Nephron progenitor cell (in vitro differentiated cells): ENCODE data around the gene GANC.

Source experiments
- DNase-seq: peaks from one replicate; pipeline ENCODE4 v3.0.0; 2021
- H3K27ac Mint-ChIP-seq: 2 replicates; pipeline ENCODE4 v1.8.0; 2021; ENCODE audit warnings: mild to moderate bottlenecking, moderate library complexity, mixed read lengths
- H3K27me3 Mint-ChIP-seq: 2 replicates; pipeline ENCODE4 v1.8.0; 2021; ENCODE audit warnings: mild to moderate bottlenecking, low read depth, mixed read lengths; ENCODE audit not compliant: poor library complexity
- H3K36me3 Mint-ChIP-seq: 2 replicates; pipeline ENCODE4 v1.8.0; 2021; ENCODE audit warnings: low read depth, mixed read lengths
- H3K4me1 Mint-ChIP-seq: 2 replicates; pipeline ENCODE4 v1.8.0; 2021; ENCODE audit warnings: mixed read lengths
- H3K4me3 Mint-ChIP-seq: 2 replicates; pipeline ENCODE4 v1.8.0; 2021; ENCODE audit warnings: mild to moderate bottlenecking, moderate library complexity, mixed read lengths
- H3K9me3 Mint-ChIP-seq: 2 replicates; pipeline ENCODE4 v1.8.0; 2021; ENCODE audit warnings: mild to moderate bottlenecking, moderate library complexity, mixed read lengths
- CTCF ChIP-seq: fragments of 200-600 bp; sonication (generic); IDR thresholded peaks from 2 replicates; pipeline ENCODE4 v1.5.0; 2021; ENCODE audit warnings: antibody characterized with exemption

Gene GANC

DNA sequence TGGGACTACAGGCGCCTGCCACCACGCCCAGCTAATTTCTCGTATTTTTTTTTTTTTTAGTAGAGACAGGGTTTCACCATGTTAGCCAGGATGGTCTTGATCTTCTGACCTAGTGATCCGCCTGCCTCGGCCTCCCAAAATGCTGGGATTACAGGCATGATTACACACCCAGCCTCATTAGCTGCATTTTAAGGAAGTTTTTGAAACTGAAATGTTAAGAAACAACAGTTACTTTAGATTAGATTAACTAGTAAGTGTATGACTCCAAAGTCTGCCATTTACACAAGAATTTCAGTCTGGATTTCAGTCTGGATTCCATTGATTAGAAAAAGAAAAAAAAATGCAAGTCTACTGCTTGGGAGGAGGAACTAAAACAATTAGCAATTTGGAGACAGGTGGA is 40.4 kb upstream of the GANC start:
- DNase-seq, result no peak
- Mint-ChIP-seq H3K9me3 (no peaks in the 10 kb centered on the region), H3K27ac (no peak overlapping the region), H3K27me3 (no peaks in the 10 kb centered on the region), H3K4me3 (no peak overlapping the region), H3K4me1 (no peaks in the 10 kb centered on the region), H3K36me3 (peaks cover 56% of the 10 kb centered on the region)
- TF ChIP-seq CTCF, result no peak

- no peak overlapping the region for H3K27ac Mint-ChIP-seq
- no peaks in the 10 kb centered on the region for H3K27me3 Mint-ChIP-seq
- no peak for DNase-seq
- peaks cover 55% of the 10 kb centered on the region for H3K36me3 Mint-ChIP-seq
- H3K4me1 Mint-ChIP-seq, result no peaks in the 10 kb centered on the region
- no peaks in the 10 kb centered on the region for H3K9me3 Mint-ChIP-seq
- H3K4me3 Mint-ChIP-seq, result no peak overlapping the region
- TF ChIP-seq CTCF, result no peak
Measured at GRCh38 chr15:42233107-42233506, 39.9 kb upstream of the GANC start.

- Mint-ChIP-seq H3K4me3 (no peak overlapping the region), H3K4me1 (no peaks in the 10 kb centered on the region), H3K27ac (no peak overlapping the region), H3K36me3 (peaks cover 69% of the 10 kb centered on the region), H3K9me3 (no peaks in the 10 kb centered on the region), H3K27me3 (no peaks in the 10 kb centered on the region)
- no peak for TF ChIP-seq CTCF
- DNase-seq, result no peak
Measured at GRCh38 chr15:42239528-42240182, 33.3 kb upstream of the GANC start.

DNA sequence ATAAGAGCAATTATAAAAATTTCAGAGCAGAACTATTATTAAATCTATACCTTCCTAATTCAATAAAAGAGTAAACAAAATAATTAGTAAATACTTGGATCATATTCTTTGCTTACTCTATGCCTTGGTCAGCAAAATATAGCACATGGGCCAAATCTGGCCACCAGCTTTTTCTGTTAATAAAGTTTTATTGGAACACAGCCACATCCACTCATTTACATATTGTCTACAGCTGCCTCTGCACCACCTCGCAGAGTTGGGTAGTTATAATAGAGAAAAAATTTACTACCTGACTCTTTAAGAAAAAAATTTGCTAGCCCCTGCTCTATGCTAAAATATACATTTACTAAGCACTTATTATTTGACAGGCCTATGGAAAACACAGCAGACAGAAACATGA is 32.2 kb upstream of the GANC start:
- H3K27me3 Mint-ChIP-seq, result no peaks in the 10 kb centered on the region
- TF ChIP-seq CTCF, result no peak
- no peak overlapping the region for H3K27ac Mint-ChIP-seq
- H3K9me3 Mint-ChIP-seq, result no peaks in the 10 kb centered on the region
- H3K36me3 Mint-ChIP-seq, result peaks cover 66% of the 10 kb centered on the region
- H3K4me1 Mint-ChIP-seq, result no peaks in the 10 kb centered on the region
- H3K4me3 Mint-ChIP-seq, result no peak overlapping the region
- DNase-seq, result no peak

DNA sequence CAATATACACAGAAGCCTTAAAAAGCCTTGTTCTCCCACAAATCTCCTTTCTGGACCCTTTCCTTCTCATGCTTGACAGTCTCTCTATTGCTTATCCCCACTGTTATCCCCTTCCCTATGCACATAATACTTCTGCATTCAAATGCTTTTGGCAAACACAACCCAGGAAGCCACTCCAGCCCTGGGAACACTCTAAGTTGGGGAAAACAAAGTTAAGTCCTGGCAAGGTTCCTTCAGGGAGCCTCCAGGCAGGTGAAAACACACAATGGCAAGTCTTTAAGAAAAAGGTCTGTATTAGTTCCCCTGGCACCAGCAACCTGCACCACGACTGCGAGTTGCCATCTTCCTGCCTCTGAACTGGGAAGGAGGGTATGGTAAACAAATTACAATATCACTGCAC is 19.7 kb upstream of the GANC start:
- Mint-ChIP-seq H3K4me1 (no peaks in the 10 kb centered on the region), H3K9me3 (peaks cover 91% of the 10 kb centered on the region), H3K4me3 (no peak overlapping the region), H3K27ac (no peak overlapping the region), H3K27me3 (no peaks in the 10 kb centered on the region), H3K36me3 (peaks cover 100% of the 10 kb centered on the region)
- DNase-seq, result no peak
- no peak for TF ChIP-seq CTCF

- no peak for DNase-seq
- H3K27me3 Mint-ChIP-seq, result no peaks in the 10 kb centered on the region
- H3K4me1 Mint-ChIP-seq, result peaks cover 4% of the 10 kb centered on the region
- H3K36me3 Mint-ChIP-seq, result peaks cover 96% of the 10 kb centered on the region
- no peaks in the 10 kb centered on the region for H3K9me3 Mint-ChIP-seq
- H3K4me3 Mint-ChIP-seq, result no peak overlapping the region
- TF ChIP-seq CTCF, result no peak
- H3K27ac Mint-ChIP-seq, result no peak overlapping the region
Measured at GRCh38 chr15:42264795-42265194, 8.2 kb upstream of the GANC start.
